BJ (cell line): ENCODE data around the gene SHQ1. TPM values are rescaled to one million over a fixed set of nuclear protein-coding genes. Genes with fewer than 3 reads are reported as not detected.

ENCODE experiments used
- CTCF ChIA-PET: fragments of 350-600 bp; formaldehyde crosslinking; extraction: SDS; loops from one replicate; lab custom pipeline; 2021; ENCODE audit warnings: antibody characterized with exemption, inconsistent platforms; lab: Yijun Ruan, JAX
- POLR2A ChIA-PET: fragments of 300-600 bp; sonication (Branson Sonifier 250); formaldehyde crosslinking; extraction: SDS; loops from one replicate; lab custom pipeline; 2021; ENCODE audit warnings: antibody characterized with exemption; lab: Charles Lee
- DNase-seq: peaks from one replicate; pipeline ENCODE4 v3.0.0-alpha.2; 2011; ENCODE audit warnings: low read depth
- H3K27me3 ChIP-seq: 2 replicates; pipeline ENCODE4 v1.6.0; 2011; ENCODE audit warnings: low read length; ENCODE audit not compliant: control insufficient read depth, insufficient read depth
- H3K36me3 ChIP-seq: 2 replicates; pipeline ENCODE4 v1.5.1; 2011; ENCODE audit warnings: low read length; ENCODE audit not compliant: control insufficient read depth, insufficient read depth
- H3K4me3 ChIP-seq: 2 replicates; pipeline ENCODE4 v1.5.1; 2011; ENCODE audit warnings: low read depth, mild to moderate bottlenecking, control low read depth, low read length
- CTCF ChIP-seq: IDR thresholded peaks from 2 replicates; pipeline ENCODE4 v1.5.1; 2011; ENCODE audit warnings: low read depth, mild to moderate bottlenecking, control low read depth, inconsistent platforms, low read length, moderate library complexity; ENCODE audit not compliant: insufficient read depth
- polyA plus RNA-seq: library from polyadenylated mRNA; depleted of rRNA; stranded (reverse); fragments of >200 nt; gene quantifications from 2 replicates; pipeline ENCODE4 v1.2.3, GENCODE V29; 2011

The SHQ1 gene
- polyA plus RNA-seq, 1 experiment = 9.5 TPM

DNA sequence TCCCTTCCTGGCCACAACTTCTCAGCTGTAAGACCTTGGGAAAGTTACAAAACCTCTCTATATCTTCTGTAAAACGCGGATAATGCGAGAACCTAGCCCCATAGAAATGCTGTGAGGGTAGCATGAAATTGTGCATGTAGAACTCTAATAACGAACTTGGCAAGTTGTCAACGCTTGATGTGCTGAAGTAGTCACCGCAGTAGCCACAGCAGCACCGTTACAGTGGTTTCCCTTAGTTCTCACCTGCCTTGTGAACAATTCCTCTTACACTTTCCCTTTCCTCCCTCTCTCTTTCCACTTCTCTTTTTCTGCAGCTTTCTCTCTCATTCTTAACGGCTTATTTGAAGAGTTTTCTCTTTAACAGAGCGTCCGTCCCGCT is 447 bp upstream of the SHQ1 start:
- no peak for DNase-seq
- Histone ChIP-seq H3K27me3 (no peaks in the 10 kb centered on the region), H3K4me3 (peak overlapping the region; percentile 63), H3K36me3 (no peaks in the 10 kb centered on the region)
- no peak for TF ChIP-seq CTCF
- CTCF ChIA-PET = interaction anchor here (0.6 to 5.2 kb wide), 7 partner anchors 11 to 237 kb away, joined by 3 to 35 read pairs (median 5); no protein-coding TSS in a partner anchor
- POLR2A ChIA-PET = interaction anchor here (0.5 to 0.6 kb wide), 2 partner anchors 287 to 558 kb away, joined by 3 to 5 read pairs; no protein-coding TSS in a partner anchor

DNA sequence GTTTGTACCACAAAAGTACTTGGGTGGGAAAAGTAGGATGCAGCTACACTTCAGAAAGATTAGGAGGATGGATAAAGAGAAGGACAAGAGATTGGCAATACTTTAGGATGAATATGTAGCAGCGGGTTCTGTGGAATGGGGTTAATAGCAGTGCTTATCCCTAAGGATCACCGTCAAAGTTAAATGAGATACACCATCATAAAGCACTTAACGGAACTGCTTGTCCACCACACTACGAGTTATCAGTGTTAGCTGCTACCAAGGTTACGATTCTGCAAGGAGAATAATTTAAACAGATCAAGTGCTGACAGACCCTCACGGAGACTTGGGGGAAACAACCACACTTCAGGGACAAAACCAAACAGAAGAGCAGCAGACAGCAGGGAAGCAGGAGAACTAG is 963 bp downstream of the SHQ1 start:
- ChIA-PET POLR2A (no interaction called here), CTCF (interaction anchor here (1.4 to 5.2 kb wide), 2 partner anchors 92 to 238 kb away, joined by 5 to 35 read pairs; no protein-coding TSS in a partner anchor)
- peak overlapping the region; percentile 63 for H3K4me3 ChIP-seq
- TF ChIP-seq CTCF = no peak
- H3K27me3 ChIP-seq = no peaks in the 10 kb centered on the region
- DNase-seq = no peak
- H3K36me3 ChIP-seq = no peaks in the 10 kb centered on the region; the same call in 1 of the 2 replicates

GRCh38 chr3:72846166-72846565 is 2.1 kb downstream of the SHQ1 start:
- H3K4me3 ChIP-seq = no peak overlapping the region
- POLR2A ChIA-PET = no interaction called here
- CTCF ChIA-PET = interaction anchor here (0.6 to 1.5 kb wide), 5 partner anchors 23 to 1135 kb away, joined by 3 to 5 read pairs (median 3); no protein-coding TSS in a partner anchor
- TF ChIP-seq CTCF = no peak
- no peak for DNase-seq
- no peaks in the 10 kb centered on the region for H3K27me3 ChIP-seq
- no peaks in the 10 kb centered on the region; the same call in 1 of the 2 replicates for H3K36me3 ChIP-seq

DNA sequence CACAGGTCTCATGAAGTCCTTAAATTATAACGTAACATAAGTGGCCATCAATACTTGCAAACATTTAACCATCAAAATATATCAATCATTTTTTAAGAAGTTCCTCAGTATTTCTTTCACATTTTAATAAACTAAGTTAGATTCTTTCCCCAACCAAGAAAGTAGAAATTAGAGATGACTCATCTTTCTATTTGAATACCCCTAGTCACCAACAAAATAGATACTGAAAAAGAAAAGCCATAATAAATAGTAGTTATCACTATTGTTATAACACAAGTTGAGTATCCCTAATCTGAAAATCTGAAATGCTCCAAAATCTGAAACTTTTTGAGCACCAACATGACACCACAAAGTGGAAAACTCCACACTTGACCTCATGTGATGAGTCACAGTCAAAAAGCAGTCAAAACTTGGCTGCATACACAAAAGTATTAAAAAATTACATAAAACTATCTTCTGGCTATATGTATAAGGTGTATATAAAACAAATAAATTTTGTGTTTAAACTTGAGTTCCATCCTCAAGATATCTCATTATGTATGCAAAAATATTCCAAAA is 3.7 kb downstream of the SHQ1 start:
- no peak overlapping the region for H3K4me3 ChIP-seq
- CTCF ChIA-PET = no interaction called here
- DNase-seq = no peak
- no peak for TF ChIP-seq CTCF
- H3K36me3 ChIP-seq = no peaks in the 10 kb centered on the region; the same call in 1 of the 2 replicates
- H3K27me3 ChIP-seq = no peaks in the 10 kb centered on the region
- POLR2A ChIA-PET = no interaction called here

DNA sequence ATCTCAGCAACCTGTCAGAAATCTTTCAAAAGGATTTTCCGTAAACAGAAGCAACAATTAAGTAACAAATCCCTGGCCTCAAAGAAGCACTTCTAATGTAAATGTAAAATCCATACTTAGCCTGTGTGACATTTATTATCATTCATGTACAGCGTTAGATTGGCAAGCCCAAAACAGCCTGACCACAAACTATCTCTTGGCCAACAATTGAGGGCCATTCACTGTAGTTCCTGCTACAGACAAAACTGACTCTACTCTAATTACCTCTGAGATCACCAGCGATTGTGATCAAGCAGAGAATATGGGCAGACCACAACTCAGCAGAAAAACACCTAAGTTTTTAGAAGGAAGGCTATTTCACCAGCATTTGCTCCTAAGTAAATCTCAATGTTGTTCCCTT is 9.2 kb downstream of the SHQ1 start:
- H3K27me3 ChIP-seq = no peaks in the 10 kb centered on the region
- ChIA-PET POLR2A (no interaction called here), CTCF (interaction anchor here (1.2 to 2.5 kb wide), 2 partner anchors 12 to 69 kb away, joined by 4 to 8 read pairs; no protein-coding TSS in a partner anchor)
- H3K4me3 ChIP-seq = no peak overlapping the region
- H3K36me3 ChIP-seq = peaks cover 3% of the 10 kb centered on the region
- no peak for DNase-seq
- TF ChIP-seq CTCF = no peak
